Prostate gland (tissue), 2 donors: ENCODE data around the gene AMN. TPM values are rescaled to one million over a fixed set of nuclear protein-coding genes. Genes with fewer than 3 reads are reported as not detected.
A peak's percentile ranks its signal among the peaks of the same experiment; 100 is the strongest.

ENCODE experiments used
- DNase-seq: peaks from one replicate; pipeline ENCODE4 v3.0.0-alpha.2; 2019; ENCODE audit warnings: low spot score
- H3K27ac ChIP-seq, 2 donors: fragments of 200-600 bp; sonication (generic); 2 replicates each; pipeline ENCODE4 v1.5.1; 2017 to 2019
- H3K27me3 ChIP-seq: fragments of 200-600 bp; sonication (generic); replicated peaks from 2 replicates; pipeline ENCODE4 v1.5.1; 2019; ENCODE audit not compliant: insufficient read depth
- H3K36me3 ChIP-seq, 2 donors: fragments of 200-600 bp; sonication (generic); 1 replicate in 1 of 2; 2 replicates in 1 of 2; pipeline versions ENCODE4 v1.5.1 to v1.8.1; 2017 to 2019
- H3K4me1 ChIP-seq: fragments of 200-600 bp; sonication (generic); replicated peaks from 2 replicates; pipeline ENCODE4 v1.5.1; 2019
- H3K4me3 ChIP-seq, 2 donors: fragments of 200-600 bp; sonication (generic); 2 replicates each; pipeline ENCODE4 v1.5.1; 2017 to 2019
- H3K9me3 ChIP-seq: fragments of 200-600 bp; sonication (generic); 2 replicates; pipeline ENCODE4 v1.5.1; 2017
- POLR2A ChIP-seq: fragments of 450-650 bp; IDR thresholded peaks from one replicate; pipeline ENCODE4 v1.6.1; 2016; ENCODE audit warnings: antibody characterized with exemption, mild to moderate bottlenecking
- POLR2AphosphoS5 ChIP-seq: sonication (generic); formaldehyde crosslinking; IDR thresholded peaks from one replicate; pipeline ENCODE4 v1.6.1; 2017; ENCODE audit warnings: antibody characterized with exemption
- WGBS: methylation state at CpG from one replicate; pipeline ENCODE4 v1.1.5; 2018; 5-methylcytosine and 5-hydroxymethylcytosine counted together
- intact Hi-C: fragments of 100-400 bp; cut with DNase I; formaldehyde crosslinking; loops from one replicate; pipeline ENCODE4 v1.14.2; 2022
- total RNA-seq, 2 donors: library from RNA; depleted of rRNA; stranded (reverse); fragments of >200 nt; gene quantifications; one replicate each; pipeline ENCODE4 v1.1.0, GENCODE V29; 2016
- TF ChIP-seq, protein P1 (sequence below), 4 experiments: fragments of 200-600 bp in 2 of 4; fragments of 450-650 bp in 2 of 4; sonication (generic) in 2 of 4; IDR thresholded peaks; 1 replicate in 3 of 4; 2 replicates in 1 of 4; pipeline ENCODE4 v1.5.1; 2016 to 2019; ENCODE audit warnings: antibody characterized with exemption in 4 of 4, mild to moderate bottlenecking in 2 of 4, moderate library complexity in 2 of 4

Gene AMN
- total RNA-seq, 2 donors from 2014 or later: 0.91 to 1.6 TPM

GRCh38 chr14:102939820-102940561 is 17.5 kb downstream of the AMN start:
- peaks cover 6 to 8% of the 10 kb centered on the region in 2 donors for H3K36me3 ChIP-seq
- no peak overlapping the region for H3K4me3 ChIP-seq
- DNase-seq: peak; percentile 45
- H3K4me1 ChIP-seq: peaks cover 5% of the 10 kb centered on the region
- H3K27me3 ChIP-seq: no peaks in the 10 kb centered on the region
- no peak overlapping the region for H3K27ac ChIP-seq
- WGBS: 86% methylated on average over 43 of the region's 43 CpGs
- no peaks in the 10 kb centered on the region for H3K9me3 ChIP-seq
- TF ChIP-seq, protein P1, sequence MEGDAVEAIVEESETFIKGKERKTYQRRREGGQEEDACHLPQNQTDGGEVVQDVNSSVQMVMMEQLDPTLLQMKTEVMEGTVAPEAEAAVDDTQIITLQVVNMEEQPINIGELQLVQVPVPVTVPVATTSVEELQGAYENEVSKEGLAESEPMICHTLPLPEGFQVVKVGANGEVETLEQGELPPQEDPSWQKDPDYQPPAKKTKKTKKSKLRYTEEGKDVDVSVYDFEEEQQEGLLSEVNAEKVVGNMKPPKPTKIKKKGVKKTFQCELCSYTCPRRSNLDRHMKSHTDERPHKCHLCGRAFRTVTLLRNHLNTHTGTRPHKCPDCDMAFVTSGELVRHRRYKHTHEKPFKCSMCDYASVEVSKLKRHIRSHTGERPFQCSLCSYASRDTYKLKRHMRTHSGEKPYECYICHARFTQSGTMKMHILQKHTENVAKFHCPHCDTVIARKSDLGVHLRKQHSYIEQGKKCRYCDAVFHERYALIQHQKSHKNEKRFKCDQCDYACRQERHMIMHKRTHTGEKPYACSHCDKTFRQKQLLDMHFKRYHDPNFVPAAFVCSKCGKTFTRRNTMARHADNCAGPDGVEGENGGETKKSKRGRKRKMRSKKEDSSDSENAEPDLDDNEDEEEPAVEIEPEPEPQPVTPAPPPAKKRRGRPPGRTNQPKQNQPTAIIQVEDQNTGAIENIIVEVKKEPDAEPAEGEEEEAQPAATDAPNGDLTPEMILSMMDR (IDR thresholded peaks at IDR 0.05): no peak
- peak; percentile 65 for TF ChIP-seq POLR2AphosphoS5
- intact Hi-C loops: no loop called here

- H3K9me3 ChIP-seq: no peaks in the 10 kb centered on the region
- peaks cover 5% of the 10 kb centered on the region for H3K4me1 ChIP-seq
- WGBS: 84% methylated on average over 19 of the region's 19 CpGs
- no peak for DNase-seq
- H3K36me3 ChIP-seq: peaks cover 10 to 14% of the 10 kb centered on the region in 2 donors
- no peak overlapping the region for H3K27ac ChIP-seq
- intact Hi-C loops: no loop called here
- H3K27me3 ChIP-seq: no peaks in the 10 kb centered on the region
- no peak overlapping the region for H3K4me3 ChIP-seq
- TF ChIP-seq POLR2AphosphoS5: no peak
Observed at GRCh38 chr14:102940729-102941362, 18.4 kb downstream of the AMN start.

DNA sequence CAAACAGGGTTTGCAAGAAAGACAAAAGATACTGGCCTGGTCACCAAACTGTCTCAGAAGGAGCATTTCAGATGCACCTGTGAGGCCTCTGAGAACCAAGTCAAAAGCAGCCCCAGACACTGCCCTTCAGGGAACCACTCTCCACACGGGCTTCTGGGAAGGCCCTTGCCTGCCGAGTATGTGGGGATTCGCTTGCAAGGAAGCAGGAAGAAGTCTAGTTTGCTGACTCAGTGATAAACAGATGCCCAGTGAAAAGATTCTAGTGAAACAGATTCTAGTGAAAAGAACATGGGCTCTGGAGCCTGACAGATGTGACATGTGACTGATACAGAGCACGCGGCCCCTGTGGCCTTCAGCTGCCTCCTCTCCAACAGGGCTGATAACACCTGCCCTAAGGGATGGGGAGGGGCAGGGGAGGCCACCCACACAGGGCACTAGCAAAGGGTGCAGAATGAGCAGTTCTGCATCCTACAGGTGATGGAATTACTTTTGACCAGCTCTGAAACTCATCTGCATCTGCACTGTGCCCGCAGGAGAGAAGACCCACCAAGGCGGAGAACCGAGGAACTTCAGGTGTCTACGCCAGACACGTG is 19.1 kb downstream of the AMN start:
- WGBS: 88% methylated on average over 10 of the region's 10 CpGs
- intact Hi-C loops: no loop called here
- Histone ChIP-seq H3K27me3 (no peaks in the 10 kb centered on the region), H3K4me1 (peaks cover 5% of the 10 kb centered on the region), H3K9me3 (no peaks in the 10 kb centered on the region), H3K27ac (no peak overlapping the region), H3K36me3 (peaks cover 10 to 20% of the 10 kb centered on the region in 2 donors), H3K4me3 (no peak overlapping the region)
- TF ChIP-seq POLR2AphosphoS5 (no peak), POLR2A (no peak)
- TF ChIP-seq, protein P1 (IDR thresholded peaks at IDR 0.05): no peak
- no peak for DNase-seq

DNA sequence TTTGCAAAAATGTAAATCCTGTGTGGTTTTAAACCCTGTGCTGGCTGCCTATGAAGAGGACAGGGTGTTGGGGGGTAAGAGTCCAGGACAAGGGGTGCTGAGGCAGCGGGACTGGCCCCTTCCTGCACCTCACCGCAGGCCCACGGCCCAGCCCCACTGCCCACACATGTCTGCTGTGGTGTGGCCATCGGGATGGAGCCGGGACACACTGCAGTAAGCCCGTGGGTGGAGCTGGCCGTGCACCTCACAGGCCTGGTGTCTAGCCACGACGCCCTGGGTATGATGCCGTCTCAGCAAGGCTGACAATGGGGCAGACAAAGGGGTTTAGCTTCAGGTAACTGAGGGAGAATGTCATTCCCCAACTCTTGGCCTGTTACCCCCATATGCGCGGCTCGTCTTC is 19.6 kb downstream of the AMN start:
- H3K4me1 ChIP-seq: peaks cover 5% of the 10 kb centered on the region
- intact Hi-C loops: no loop called here
- WGBS: 94% methylated on average over 13 of the region's 13 CpGs
- TF ChIP-seq POLR2A: no peak
- no peak for TF ChIP-seq POLR2AphosphoS5
- TF ChIP-seq, protein P1 (IDR thresholded peaks at IDR 0.05): no peak
- no peak overlapping the region for H3K4me3 ChIP-seq
- no peak overlapping the region for H3K27ac ChIP-seq
- H3K9me3 ChIP-seq: no peaks in the 10 kb centered on the region
- H3K27me3 ChIP-seq: no peaks in the 10 kb centered on the region
- H3K36me3 ChIP-seq: peaks cover 10 to 23% of the 10 kb centered on the region in 2 donors
- DNase-seq: no peak

- Histone ChIP-seq H3K27ac (no peak overlapping the region), H3K4me1 (peaks cover 5% of the 10 kb centered on the region), H3K36me3 (peaks cover 10 to 27% of the 10 kb centered on the region in 2 donors), H3K27me3 (no peaks in the 10 kb centered on the region), H3K9me3 (no peaks in the 10 kb centered on the region), H3K4me3 (no peak overlapping the region)
- TF ChIP-seq POLR2AphosphoS5: no peak
- no peak for TF ChIP-seq POLR2A
- TF ChIP-seq, protein P1 (IDR thresholded peaks at IDR 0.05): no peak
- DNase-seq: no peak
- WGBS: 84% methylated on average over 16 of the region's 16 CpGs
- intact Hi-C loops: no loop called here
Observed at GRCh38 chr14:102943454-102943853, 21.0 kb downstream of the AMN start.
